ES-I3 (cell line): ENCODE data around the gene MTERF4.
"Not testable (repeated sequence)": the region's sequence is repeated elsewhere in the genome, so short reads cannot be mapped to it uniquely, and the experiment has no call there.

Experiments
- H3K36me3 ChIP-seq: 2 replicates; pipeline ENCODE4 v1.6.1; 2013; ENCODE audit warnings: mild to moderate bottlenecking, low read length, control low read depth, moderate library complexity; ENCODE audit not compliant: insufficient read depth
- H3K4me1 ChIP-seq: 2 replicates; pipeline ENCODE4 v1.6.1; 2013; ENCODE audit warnings: mild to moderate bottlenecking, control low read depth, low read length; ENCODE audit not compliant: insufficient read depth
- H3K9ac ChIP-seq: 2 replicates; pipeline ENCODE4 v1.6.1; 2013; ENCODE audit warnings: low read depth, mild to moderate bottlenecking, low read length, moderate library complexity
- H3K9me3 ChIP-seq: 2 replicates; pipeline ENCODE4 v1.6.1; 2013; ENCODE audit warnings: mild to moderate bottlenecking, low read length, moderate library complexity; ENCODE audit not compliant: control insufficient read depth, insufficient read depth

MTERF4 gene

DNA sequence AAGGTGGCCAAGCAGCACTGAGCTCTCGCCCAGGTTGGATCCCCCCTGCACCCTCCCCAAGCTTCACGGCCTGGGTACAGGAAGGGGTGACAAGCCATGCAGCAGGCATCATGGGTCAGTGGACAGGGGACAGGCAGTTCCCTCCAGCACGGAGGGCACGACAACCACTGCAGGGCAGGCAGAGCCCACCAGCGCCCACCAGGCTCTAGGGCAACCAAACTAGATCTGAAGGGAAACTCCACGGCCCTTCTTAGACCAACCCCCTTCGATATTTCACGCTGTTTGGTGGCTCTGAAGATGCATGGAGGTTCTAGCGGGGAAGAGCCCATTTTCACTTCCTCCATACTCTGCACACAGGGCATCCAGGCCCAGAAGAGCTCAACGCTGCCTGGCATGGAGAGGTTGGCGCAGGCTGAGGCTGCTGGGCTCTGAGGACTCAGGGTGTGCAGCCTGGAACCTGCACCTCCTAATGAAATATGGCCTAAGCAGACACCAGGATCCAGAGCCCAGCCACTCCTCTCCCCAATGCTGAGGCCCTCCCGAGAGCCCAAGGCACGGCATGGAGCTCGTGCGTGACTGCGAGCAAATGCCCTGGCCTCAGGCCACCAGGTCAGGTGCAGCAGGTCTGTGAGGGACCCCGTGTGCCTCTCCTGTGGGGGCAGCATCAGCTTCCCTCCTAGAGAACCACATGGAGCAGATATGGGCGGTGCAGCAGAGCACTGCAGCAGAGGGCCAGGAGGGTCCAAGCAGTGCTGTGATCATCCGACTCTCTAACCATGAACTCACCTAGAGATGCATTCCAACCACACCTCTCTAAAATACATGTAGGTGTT, 8.7 kb upstream of the MTERF4 start:
- H3K9ac ChIP-seq = no peak overlapping the region
- H3K9me3 ChIP-seq = no peaks in the 10 kb centered on the region
- H3K36me3 ChIP-seq = no peaks in the 10 kb centered on the region
- H3K4me1 ChIP-seq = no peaks in the 10 kb centered on the region

DNA sequence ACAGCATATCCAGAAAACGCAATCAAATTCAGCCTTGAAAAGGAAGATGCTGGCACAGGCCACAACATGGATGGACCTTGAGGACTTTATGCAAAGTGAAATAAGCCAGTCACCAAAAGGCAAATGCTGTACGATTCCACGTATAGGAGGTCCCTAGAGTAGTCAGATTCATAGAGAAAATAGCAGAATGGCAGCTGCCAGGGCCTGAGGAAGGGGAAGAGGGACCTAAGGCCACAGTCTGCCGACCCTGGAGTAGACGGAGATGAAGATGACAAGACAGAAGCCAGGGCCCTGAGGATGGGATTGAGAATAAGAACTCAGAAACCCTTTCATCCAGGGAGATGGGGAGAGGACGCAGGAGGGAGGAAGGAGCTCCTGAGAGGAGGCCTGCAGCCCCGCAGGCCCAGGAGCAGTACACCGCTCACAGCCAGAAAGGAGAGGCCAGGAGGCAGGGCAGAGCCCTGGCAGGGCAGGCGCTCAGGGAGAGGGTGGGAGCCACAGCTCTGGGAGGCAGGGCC, 8.1 kb upstream of the MTERF4 start:
- Histone ChIP-seq H3K36me3 (no peaks in the 10 kb centered on the region), H3K9ac (no peak overlapping the region), H3K9me3 (no peaks in the 10 kb centered on the region), H3K4me1 (no peaks in the 10 kb centered on the region)

DNA sequence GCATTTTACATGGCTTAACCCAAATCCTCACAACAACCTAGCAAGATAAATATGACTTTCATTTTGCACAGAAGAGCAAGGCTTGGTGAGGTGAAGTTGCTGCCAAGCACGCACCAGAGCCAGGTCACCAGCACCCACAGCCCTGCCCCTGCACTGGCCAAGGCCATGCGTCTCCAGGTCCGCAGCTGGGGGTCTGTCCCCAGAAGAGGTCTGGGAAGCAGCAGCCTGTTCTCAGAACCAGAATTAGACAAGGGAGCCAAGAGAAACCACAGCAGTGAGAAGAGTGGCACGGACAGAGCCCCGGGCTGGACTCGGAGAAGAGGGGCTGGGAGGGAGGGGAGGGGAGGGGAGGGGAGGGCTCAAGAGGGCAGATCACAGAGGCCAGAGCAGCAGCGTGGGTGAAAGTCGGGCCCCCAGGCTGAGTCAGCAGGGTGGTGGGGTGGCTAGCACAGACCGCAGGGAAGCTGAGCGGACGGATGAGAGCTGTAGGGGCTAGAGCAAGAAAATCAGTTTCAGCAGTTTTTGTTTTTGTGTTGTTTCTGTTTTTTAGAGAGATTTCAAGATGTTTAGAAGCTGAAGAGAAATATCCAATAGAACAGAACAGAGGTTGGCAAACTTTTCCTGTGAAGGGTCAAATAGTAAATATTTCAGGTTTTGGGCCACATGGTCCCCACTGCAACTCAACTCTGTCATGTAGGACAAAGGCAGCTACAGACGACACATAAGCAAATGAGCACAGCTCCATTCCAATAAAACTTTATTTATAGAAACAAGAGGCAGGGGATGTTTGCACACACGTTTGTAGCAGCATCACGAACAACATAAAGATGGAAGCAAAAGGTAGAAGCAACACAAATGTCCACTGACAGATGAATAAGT, 7.4 kb upstream of the MTERF4 start:
- Histone ChIP-seq H3K36me3 (no peaks in the 10 kb centered on the region), H3K4me1 (no peaks in the 10 kb centered on the region), H3K9me3 (no peaks in the 10 kb centered on the region), H3K9ac (no peak overlapping the region)

DNA sequence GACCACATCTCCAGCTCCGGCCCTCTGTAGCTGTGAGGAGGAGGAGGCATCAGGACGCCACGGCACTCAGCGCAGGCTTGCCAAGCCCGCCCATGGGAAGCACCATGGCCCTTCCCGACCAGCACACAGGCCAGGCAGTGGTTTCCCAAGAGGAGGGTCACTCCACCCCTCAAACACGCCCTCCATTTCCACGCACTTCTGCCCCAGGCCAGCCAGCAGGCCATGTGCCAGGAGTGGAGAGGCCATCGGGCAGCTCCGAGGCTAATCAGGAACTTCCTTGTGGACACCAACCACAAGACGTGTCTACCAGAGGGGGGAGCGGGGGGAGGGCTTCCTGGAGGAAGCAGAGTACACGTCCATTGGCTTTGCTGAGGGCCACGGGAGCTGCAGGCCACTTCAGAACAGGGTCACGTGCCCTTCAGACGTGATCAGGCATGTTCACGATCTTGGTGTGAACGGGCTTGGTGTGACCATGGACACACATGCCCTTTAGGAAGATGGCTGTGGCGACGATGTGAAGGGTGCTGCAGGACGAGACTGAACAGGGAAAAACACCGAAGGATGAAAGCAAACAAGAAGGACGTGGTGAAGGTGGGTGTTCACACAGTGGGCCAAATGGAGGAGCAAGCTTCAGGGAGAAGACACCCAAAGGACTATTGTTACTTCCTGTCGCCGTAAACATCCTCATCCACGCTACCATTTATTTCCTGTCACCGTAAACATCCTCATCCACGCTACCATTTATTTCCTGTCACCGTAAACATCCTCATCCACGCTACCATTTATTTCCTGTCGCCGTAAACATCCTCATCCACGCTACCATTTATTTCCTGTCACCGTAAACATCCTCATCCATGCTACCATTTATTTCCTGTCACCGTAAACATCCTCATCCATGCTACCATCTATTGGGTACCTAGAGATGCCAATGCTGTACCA, 6.5 kb upstream of the MTERF4 start:
- Histone ChIP-seq H3K9me3 (no peaks in the 10 kb centered on the region), H3K36me3 (no peaks in the 10 kb centered on the region), H3K9ac (no peak overlapping the region), H3K4me1 (no peaks in the 10 kb centered on the region)

DNA sequence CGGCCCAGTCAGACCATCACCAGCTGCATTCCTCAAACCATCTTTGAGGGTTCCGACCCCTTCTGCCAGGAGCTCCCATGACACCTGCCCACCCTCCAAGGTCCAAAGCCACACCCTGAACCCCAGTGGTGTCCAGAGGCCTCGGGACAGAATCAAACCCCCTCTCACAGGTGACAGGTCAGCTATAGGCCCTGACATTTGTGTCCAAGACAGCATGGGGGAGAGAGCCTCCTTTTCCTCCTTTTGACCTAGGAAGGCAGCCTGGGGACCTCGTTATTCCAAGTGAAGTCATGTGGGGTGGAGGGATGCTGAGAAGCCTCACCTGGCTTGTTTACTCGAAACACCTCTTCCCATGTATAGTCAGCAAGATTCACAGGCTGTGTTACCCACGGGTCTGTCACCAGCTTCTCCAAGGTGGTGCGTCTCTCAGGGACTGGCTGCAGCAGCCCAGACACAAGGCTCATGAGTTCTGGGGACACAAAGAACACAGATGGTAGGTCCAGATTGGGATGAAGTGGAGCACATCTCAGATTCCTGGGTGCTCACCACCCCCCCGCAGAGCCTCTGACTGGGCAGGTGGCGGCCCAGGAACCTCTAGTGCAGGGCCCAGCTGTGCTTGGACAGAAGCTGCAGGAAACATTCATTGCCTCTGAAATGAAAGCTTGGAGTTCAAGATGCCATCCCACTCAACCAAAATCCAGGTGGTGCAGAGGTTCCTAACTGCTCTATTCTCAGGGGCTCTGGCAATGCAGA, 5.1 kb upstream of the MTERF4 start:
- no peak overlapping the region for H3K9ac ChIP-seq
- no peaks in the 10 kb centered on the region for H3K4me1 ChIP-seq
- no peaks in the 10 kb centered on the region for H3K9me3 ChIP-seq
- H3K36me3 ChIP-seq = no peaks in the 10 kb centered on the region

DNA sequence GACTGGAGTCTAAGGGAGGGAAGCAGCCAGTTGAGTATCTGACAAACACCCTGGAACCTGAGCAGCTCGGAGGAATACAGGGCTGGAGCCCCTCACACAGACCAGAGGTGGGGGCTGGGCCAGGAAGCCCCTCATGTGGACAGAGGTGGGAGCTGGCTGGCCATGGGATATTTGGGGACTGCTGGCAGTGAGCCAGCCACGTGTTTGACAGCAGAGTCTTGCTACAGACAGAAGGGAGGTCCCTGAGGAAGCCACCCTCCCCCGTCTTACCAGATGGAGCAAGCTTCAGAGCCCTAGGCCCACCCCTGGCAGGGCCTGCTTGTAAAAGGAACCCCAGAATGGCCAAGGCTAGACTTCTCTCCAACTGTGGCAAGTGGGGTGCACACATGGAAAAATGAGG, 3.6 kb upstream of the MTERF4 start:
- Histone ChIP-seq H3K9me3 (no peaks in the 10 kb centered on the region), H3K36me3 (no peaks in the 10 kb centered on the region), H3K4me1 (no peaks in the 10 kb centered on the region), H3K9ac (no peak overlapping the region)

DNA sequence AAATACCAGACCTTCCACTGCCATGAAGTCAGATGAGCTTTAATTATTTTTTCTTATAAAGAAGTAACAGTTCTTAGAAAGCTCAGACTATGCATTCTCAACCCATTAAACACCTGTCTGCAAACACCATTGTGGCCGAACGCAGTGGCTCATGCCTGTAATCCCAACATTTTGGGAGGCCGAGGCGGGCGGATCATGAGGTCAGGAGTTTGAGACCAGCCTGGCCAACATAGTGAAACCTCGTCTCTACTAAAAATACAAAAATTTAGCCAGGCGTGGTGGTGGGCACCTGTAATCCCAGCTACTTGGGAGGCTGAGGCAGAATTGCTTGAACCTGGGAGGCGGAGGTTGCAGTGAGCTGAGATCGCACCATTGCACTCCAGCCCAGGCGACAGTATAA, 2.5 kb upstream of the MTERF4 start:
- H3K36me3 ChIP-seq, H3K9ac ChIP-seq, H3K4me1 ChIP-seq, H3K9me3 ChIP-seq: not testable (repeated sequence)

DNA sequence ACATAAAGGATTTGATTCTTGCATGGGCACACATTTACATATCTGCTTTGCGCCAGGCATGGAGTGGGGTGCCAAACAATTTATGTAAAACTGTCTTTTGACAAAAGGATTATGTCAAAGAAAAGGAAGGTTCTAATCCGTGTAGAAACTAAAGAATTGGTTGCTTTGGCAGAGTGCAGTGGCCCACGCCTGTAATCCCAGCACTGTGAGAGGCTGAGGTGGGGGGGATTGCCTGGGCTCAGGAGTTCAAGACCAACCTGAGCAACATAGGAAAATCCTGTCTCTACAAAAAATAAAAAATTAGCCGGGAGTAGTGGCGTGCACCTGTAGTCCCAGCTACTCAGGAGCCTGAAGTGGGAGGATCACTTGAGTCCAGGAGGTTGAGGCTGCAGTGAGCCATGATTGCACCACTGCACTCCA, 1.1 kb upstream of the MTERF4 start:
- Histone ChIP-seq H3K4me1 (no peaks in the 10 kb centered on the region), H3K36me3 (peaks cover 4% of the 10 kb centered on the region; the same call in 1 of the 2 replicates), H3K9ac (peak overlapping the region; percentile 95), H3K9me3 (no peaks in the 10 kb centered on the region)

DNA sequence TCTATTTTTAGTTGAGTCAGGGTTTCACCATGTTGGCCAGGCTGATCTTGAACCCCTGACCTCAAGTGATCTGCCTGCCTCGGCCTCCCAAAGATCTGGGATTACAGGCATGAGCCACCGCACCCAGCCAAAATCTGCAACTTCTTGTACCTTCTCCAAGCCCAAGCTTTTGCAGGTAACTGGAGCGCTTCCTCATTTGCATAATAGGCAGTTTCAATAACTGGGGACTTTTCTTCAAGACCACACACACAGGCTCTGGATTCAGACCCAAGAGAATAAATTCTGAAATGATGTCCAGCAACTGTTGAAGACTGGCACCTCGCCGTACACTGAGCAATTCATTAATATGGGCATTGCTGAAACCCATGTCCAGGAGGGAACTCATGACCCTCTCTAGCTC, 2.8 kb downstream of the MTERF4 start:
- H3K36me3 ChIP-seq = peaks cover 7% of the 10 kb centered on the region; the same call in 1 of the 2 replicates
- no peak overlapping the region for H3K9ac ChIP-seq
- H3K9me3 ChIP-seq = no peaks in the 10 kb centered on the region
- H3K4me1 ChIP-seq = peaks cover 8% of the 10 kb centered on the region

DNA sequence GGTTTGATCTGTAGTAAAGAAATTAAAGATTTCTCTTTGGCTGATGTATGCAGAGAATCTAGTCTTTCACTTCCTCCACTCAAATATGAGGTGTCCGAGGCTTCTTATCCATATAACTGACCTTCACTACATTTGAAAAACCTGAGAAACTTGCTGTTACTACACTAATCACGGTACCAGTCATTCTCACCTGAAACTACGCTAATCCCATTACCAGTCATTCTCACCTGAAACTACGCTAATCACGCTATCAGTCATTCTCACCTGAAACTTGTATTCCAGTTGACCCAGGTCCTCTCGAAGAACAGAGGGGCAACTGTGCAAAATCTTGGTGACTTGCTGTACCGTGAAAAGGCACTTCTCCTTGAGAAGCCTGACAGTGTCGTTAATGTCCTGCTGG, 5.1 kb downstream of the MTERF4 start:
- H3K9ac ChIP-seq = no peak overlapping the region
- H3K9me3 ChIP-seq = no peaks in the 10 kb centered on the region
- H3K4me1 ChIP-seq = peaks cover 15% of the 10 kb centered on the region
- peaks cover 16% of the 10 kb centered on the region for H3K36me3 ChIP-seq

DNA sequence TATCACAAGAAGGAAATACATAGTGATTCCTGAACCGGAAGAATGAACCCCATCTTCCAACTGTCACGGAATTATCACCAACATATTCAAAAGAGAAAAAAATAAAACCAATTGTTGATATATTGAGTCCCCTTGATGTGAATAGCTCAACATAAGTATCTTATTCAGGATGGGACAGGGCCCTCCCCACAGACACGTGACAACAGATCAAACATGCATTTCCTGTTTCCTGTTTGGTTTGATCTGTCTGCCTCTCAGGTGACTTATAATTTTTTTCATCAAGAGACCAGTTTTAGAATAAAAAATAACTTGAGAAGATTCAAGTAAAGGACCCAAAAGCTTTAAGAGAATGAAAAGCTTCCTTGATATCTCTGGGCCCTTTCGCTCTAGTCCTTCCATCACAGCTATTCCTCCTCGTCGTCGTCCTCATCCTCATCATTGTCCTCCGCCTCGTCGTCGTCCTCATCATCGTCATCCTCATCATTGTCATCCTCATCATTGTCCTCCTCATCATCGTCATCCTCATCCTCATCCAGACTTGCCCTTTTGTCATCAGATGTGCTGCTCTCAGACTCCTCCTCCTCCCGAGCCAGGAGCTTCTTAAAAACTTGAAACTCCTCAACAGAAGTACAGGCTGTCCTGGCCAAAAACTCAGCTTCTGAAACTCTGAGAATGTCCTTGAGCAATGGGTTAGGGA, 6.3 kb downstream of the MTERF4 start:
- peaks cover 16% of the 10 kb centered on the region for H3K36me3 ChIP-seq
- peaks cover 15% of the 10 kb centered on the region for H3K4me1 ChIP-seq

DNA sequence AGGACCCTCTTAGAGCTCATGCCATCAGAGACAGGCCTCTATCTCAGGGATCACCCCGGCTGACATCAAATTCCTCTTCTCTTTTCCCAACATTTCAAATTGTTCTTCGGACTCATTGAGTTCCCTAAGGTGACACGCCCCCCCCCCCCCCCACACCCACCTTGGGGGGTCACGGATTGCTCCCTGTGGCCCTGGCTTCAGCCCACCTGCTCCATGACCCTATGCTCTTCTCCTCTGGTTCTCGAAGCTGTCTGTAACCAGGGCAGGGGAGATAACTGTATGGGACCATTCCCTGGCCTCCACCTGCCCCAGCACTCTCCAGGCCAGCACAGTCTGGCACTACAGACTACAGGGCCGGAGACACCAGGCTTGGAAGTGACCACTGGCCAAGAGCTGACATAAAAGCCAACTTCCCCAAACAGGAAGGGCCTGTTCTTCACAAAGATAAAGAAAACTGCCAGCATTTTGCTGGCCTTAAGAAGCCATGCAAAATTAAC, 7.1 kb downstream of the MTERF4 start:
- peaks cover 15% of the 10 kb centered on the region for H3K4me1 ChIP-seq
- peaks cover 16% of the 10 kb centered on the region for H3K36me3 ChIP-seq
- H3K9me3 ChIP-seq = no peaks in the 10 kb centered on the region
- H3K9ac ChIP-seq = no peak overlapping the region

More for the DNA sequence above, 6.3 kb downstream of the MTERF4 start:
- Histone ChIP-seq H3K9me3 (no peaks in the 10 kb centered on the region), H3K9ac (no peak overlapping the region)

DNA sequence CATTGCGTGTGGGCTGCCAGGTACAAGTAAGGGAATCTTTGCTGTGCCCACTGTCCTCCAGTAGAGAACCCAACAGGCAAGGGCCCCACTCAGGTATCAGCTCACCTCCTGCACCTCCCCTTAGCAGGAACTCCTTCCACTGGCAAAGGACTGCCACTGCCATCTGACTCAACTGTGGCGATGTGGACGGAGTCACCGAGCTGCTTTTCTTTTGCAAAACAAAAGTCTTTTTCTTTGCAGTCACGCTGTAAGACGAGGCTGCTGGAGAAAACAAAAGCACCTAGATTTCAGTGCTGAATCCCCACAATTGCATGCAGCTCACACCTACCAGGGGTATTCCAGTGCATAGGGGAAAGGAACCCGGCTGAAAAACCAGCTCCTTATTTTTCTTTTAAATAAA, 7.9 kb downstream of the MTERF4 start:
- H3K4me1 ChIP-seq = peaks cover 15% of the 10 kb centered on the region
- H3K9me3 ChIP-seq = no peaks in the 10 kb centered on the region
- no peak overlapping the region for H3K9ac ChIP-seq
- H3K36me3 ChIP-seq = peaks cover 12% of the 10 kb centered on the region
